Measurements from ENCODE around the gene FOXL3. TPM values are rescaled to one million over a fixed set of nuclear protein-coding genes. Genes with fewer than 3 reads are reported as not detected.

Gene FOXL3
- total RNA-seq, 2 experiments from 2014 or later: not detected

- ChIA-PET POLR2A (no interaction called here), CTCF (no interaction called here)
- intact Hi-C loops (cut with DNase I, micrococcal nuclease): no loop called here
- no peak overlapping the region for H3K27ac ChIP-seq (ENCODE audit: low read depth in 1 of 2, low read length in 2 of 2)
- no peak for TF ChIP-seq CTCF (IDR thresholded peaks at IDR 0.05)
- ATAC-seq (ENCODE audit: poor library complexity): no peak
- H3K27me3 ChIP-seq (ENCODE audit: control insufficient read depth in 1 of 2, insufficient read depth in 2 of 2, low read length in 2 of 2): no peaks in the 10 kb centered on the region
- H3K9me3 ChIP-seq (ENCODE audit: control insufficient read depth in 1 of 2, insufficient read depth in 1 of 2, low read length in 2 of 2): no peaks in the 10 kb centered on the region
- H3K4me3 ChIP-seq (ENCODE audit: low read length): no peak overlapping the region
- Mint-ChIP-seq H3K27me3 (no peaks in the 10 kb centered on the region), H3K9me3 (no peaks in the 10 kb centered on the region), H3K27ac (no peak overlapping the region), H3K4me1 (ENCODE audit: low read depth) (no peaks in the 10 kb centered on the region), H3K36me3 (ENCODE audit: low read depth) (no peaks in the 10 kb centered on the region), H3K4me3 (no peak overlapping the region)
- no peaks in the 10 kb centered on the region for H3K4me1 ChIP-seq (ENCODE audit: insufficient read depth, low read length)
- no peaks in the 10 kb centered on the region for H3K36me3 ChIP-seq (ENCODE audit: insufficient read depth, low read length)
- DNase-seq: no peak
These were observed 38.4 kb upstream of the FOXL3 start for GRCh38 chr7:251446-252175.

GRCh38 chr7:252216-252965 is 37.6 kb upstream of the FOXL3 start:
- ChIA-PET POLR2A (no interaction called here), CTCF (no interaction called here)
- no peaks in the 10 kb centered on the region for H3K9me3 ChIP-seq (ENCODE audit: control insufficient read depth in 1 of 2, insufficient read depth in 1 of 2, low read length in 2 of 2)
- H3K4me3 Mint-ChIP-seq: no peak overlapping the region
- no peaks in the 10 kb centered on the region for H3K27me3 ChIP-seq (ENCODE audit: control insufficient read depth in 1 of 2, insufficient read depth in 2 of 2, low read length in 2 of 2)
- no peak overlapping the region for H3K27ac Mint-ChIP-seq
- H3K27ac ChIP-seq (ENCODE audit: low read depth in 1 of 2, low read length in 2 of 2): no peak overlapping the region
- H3K27me3 Mint-ChIP-seq: no peaks in the 10 kb centered on the region
- TF ChIP-seq CTCF (IDR thresholded peaks at IDR 0.05): no peak
- no peaks in the 10 kb centered on the region for H3K4me1 Mint-ChIP-seq (ENCODE audit: low read depth)
- intact Hi-C loops (cut with DNase I, micrococcal nuclease): no loop called here
- DNase-seq (no peak), ATAC-seq (ENCODE audit: poor library complexity) (no peak)
- no peaks in the 10 kb centered on the region for H3K4me1 ChIP-seq (ENCODE audit: insufficient read depth, low read length)
- no peaks in the 10 kb centered on the region for H3K36me3 ChIP-seq (ENCODE audit: insufficient read depth, low read length)
- no peaks in the 10 kb centered on the region for H3K9me3 Mint-ChIP-seq
- no peaks in the 10 kb centered on the region for H3K36me3 Mint-ChIP-seq (ENCODE audit: low read depth)
- no peak overlapping the region for H3K4me3 ChIP-seq (ENCODE audit: low read length)

- intact Hi-C loops (cut with DNase I, micrococcal nuclease): no loop called here
- Histone ChIP-seq H3K9me3 (ENCODE audit: control insufficient read depth in 1 of 2, insufficient read depth in 1 of 2, low read length in 2 of 2) (no peaks in the 10 kb centered on the region), H3K27me3 (ENCODE audit: control insufficient read depth in 1 of 2, insufficient read depth in 2 of 2, low read length in 2 of 2) (no peaks in the 10 kb centered on the region), H3K36me3 (ENCODE audit: insufficient read depth, low read length) (no peaks in the 10 kb centered on the region), H3K4me1 (ENCODE audit: insufficient read depth, low read length) (no peaks in the 10 kb centered on the region), H3K27ac (ENCODE audit: low read depth in 1 of 2, low read length in 2 of 2) (no peak overlapping the region), H3K4me3 (ENCODE audit: low read length) (no peak overlapping the region)
- no peak overlapping the region for H3K4me3 Mint-ChIP-seq
- DNase-seq (no peak), ATAC-seq (ENCODE audit: poor library complexity) (no peak)
- no peaks in the 10 kb centered on the region for H3K9me3 Mint-ChIP-seq
- no peaks in the 10 kb centered on the region for H3K36me3 Mint-ChIP-seq (ENCODE audit: low read depth)
- no peaks in the 10 kb centered on the region for H3K4me1 Mint-ChIP-seq (ENCODE audit: low read depth)
- ChIA-PET POLR2A (no interaction called here), CTCF (no interaction called here)
- no peak overlapping the region for H3K27ac Mint-ChIP-seq
- H3K27me3 Mint-ChIP-seq: no peaks in the 10 kb centered on the region
- TF ChIP-seq CTCF (IDR thresholded peaks at IDR 0.05): no peak
These were observed 37.0 kb upstream of the FOXL3 start for GRCh38 chr7:252981-253380.
